H1 (cell line): ENCODE measurements around the gene NWD2. TPM values are rescaled to one million over a fixed set of nuclear protein-coding genes. Genes with fewer than 3 reads are reported as not detected.

Experiments used
- CEBPB ChIP-seq: IDR thresholded peaks from 2 replicates; pipeline ENCODE4 v1.6.1; 2012; ENCODE audit warnings: low read depth, low read length
- JUND ChIP-seq: IDR thresholded peaks from 2 replicates; pipeline ENCODE4 v1.6.1; 2011; ENCODE audit warnings: mild to moderate bottlenecking, improper control_type of control experiment, low read length
- SUZ12 ChIP-seq: fragments of 200-600 bp; sonication (generic); IDR thresholded peaks from 2 replicates; pipeline ENCODE4 v1.6.1; 2012; ENCODE audit warnings: mild to moderate bottlenecking, inconsistent platforms, low read length, moderate library complexity, mixed read lengths
- TAF1 ChIP-seq: IDR thresholded peaks from 2 replicates; pipeline ENCODE4 v1.6.1; 2011; ENCODE audit warnings: mild to moderate bottlenecking, low read depth, low read length
- polyA plus RNA-seq, 7 experiments: library from polyadenylated mRNA; depleted of rRNA in 3 of 7; stranded (reverse) in 5 of 7; unstranded in 2 of 7; fragments of >200 nt in 5 of 7; fragments of 200-250 nt in 2 of 7; gene quantifications; 1 replicate in 5 of 7; 2 replicates in 1 of 7; 4 replicates in 1 of 7; pipeline versions ENCODE4 v1.2.1 to v1.2.3, GENCODE V29; 2011 to 2013; ENCODE audit warnings: missing spikeins in 2 of 7, mixed read lengths in 2 of 7
- total RNA-seq: library from RNA; stranded (reverse); fragmentation: NEBNext Ultra II Directional; extraction: Animal tissue kit (Norgen Biotek cat#: 25700); gene quantifications from 2 replicates; pipeline ENCODE4 v1.2.1, GENCODE V29; 2021
- TF ChIP-seq, protein P1 (sequence below): IDR thresholded peaks from 2 replicates; pipeline ENCODE4 v1.6.1; 2012; ENCODE audit warnings: low read length, inconsistent platforms

NWD2 gene
- total and polyA plus RNA-seq, 2 of the 8 experiments (the other 6 are each of a cell fraction or from before 2014, with no cell fraction given) = under 0.01 TPM; not detected in 1

GRCh38 chr4:37445023-37445422 lies 200.5 kb downstream of the NWD2 start (continued):
- TF ChIP-seq, protein P1, sequence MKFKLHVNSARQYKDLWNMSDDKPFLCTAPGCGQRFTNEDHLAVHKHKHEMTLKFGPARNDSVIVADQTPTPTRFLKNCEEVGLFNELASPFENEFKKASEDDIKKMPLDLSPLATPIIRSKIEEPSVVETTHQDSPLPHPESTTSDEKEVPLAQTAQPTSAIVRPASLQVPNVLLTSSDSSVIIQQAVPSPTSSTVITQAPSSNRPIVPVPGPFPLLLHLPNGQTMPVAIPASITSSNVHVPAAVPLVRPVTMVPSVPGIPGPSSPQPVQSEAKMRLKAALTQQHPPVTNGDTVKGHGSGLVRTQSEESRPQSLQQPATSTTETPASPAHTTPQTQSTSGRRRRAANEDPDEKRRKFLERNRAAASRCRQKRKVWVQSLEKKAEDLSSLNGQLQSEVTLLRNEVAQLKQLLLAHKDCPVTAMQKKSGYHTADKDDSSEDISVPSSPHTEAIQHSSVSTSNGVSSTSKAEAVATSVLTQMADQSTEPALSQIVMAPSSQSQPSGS = no peak
- TF ChIP-seq SUZ12 (no peak), TAF1 (no peak), JUND (no peak), CEBPB (no peak)
